ENCODE measurements around the gene POTEG.
"Not testable (repeated sequence)": the region's sequence is repeated elsewhere in the genome, so short reads cannot be mapped to it uniquely, and the experiment has no call there.

Gene POTEG

DNA sequence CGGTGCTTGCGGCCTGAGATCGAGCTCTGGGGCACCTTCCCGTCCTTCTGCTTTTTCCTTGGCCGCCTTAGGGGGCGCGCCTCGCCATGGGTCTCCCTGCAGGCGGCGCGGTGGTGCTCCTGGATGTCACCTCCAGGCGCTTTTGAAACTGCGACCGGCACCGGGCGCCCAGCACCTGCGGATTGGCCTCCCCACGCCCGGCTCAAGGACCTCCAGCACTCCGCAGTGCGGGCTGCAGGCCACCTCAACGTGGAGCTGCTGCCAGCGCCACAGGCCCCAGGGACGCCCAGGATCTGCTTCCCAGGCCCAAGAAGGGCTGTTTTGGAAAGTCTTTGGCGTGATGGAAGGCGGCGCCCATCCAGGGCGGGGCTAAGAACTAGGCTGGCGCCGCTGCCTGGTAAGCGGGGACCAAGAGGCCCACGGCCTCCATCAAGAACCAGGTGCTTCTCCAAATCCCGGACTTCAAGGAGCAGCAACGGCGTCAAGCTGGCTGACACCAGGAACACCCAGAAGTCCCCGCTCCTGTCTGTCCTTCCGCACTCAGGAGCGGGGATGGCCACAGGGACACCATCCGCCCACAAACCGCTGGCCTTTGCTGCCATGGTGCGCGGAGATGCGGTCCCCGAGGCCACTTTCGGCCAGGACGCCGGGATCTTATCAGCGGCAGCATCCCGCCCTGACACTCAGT lies 61.2 kb downstream of the POTEG start:
- peak in 1 of 4 experiments; percentile 4 for DNase-seq

DNA sequence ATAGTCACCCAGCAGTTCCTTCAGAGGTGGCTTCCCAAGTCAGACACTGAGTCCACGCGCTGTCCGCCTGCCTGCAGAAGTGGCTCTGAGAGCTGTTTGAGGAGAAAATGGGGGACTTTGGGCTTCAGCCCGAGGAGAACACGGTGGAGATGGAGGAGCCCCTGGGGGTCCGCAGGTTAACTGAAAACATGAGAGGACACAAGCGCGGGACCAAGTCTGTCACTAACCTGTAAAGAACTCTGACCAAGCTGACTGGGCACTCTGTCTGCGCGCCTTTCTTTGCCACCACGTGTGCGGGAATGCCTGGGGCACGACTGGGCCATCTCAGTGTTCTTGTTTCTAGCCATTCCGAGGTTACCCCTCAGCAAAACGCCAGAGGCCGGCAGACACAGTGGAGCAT lies 62.4 kb downstream of the POTEG start:
- DNase-seq = not testable (repeated sequence)

DNA sequence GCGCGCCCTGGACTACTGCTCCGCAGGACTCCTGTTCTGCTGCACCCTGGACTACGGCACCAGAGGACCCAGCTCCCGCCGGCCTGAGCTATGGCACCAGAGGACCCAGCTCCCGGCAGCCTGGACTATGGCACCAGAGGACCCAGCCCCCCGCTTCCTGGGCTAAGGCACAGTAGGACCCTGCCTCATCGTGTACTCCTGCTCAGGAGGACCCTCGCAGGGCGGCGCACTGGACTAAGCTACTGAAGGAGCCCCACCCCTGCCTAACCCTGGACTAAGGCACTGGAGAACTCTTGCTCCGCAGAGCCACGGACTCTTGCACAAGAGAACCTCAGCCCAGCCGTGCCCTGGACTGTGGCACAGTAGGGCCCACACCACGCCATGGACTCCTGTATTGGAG lies 71.3 kb downstream of the POTEG start:
- DNase-seq = not testable (repeated sequence)

DNA sequence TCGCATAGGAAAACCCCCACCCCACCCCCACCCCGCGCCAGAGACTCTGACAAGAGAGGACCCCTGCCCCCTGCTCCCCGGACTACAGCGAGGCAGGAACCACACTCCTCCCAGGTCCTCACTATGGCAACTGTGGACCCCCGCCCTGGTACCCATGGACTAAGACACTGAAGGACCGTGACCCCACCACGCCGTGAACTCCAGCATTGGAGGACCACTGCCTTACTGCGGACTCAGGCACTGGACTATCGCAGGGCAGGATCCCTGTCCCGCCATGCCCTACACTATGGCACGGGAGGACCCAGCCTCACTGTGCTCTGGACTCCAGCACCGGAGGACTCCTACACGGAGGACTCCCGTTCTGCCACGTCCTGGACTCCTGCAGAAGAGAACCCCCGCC lies 71.8 kb downstream of the POTEG start:
- DNase-seq = not testable (repeated sequence)

DNA sequence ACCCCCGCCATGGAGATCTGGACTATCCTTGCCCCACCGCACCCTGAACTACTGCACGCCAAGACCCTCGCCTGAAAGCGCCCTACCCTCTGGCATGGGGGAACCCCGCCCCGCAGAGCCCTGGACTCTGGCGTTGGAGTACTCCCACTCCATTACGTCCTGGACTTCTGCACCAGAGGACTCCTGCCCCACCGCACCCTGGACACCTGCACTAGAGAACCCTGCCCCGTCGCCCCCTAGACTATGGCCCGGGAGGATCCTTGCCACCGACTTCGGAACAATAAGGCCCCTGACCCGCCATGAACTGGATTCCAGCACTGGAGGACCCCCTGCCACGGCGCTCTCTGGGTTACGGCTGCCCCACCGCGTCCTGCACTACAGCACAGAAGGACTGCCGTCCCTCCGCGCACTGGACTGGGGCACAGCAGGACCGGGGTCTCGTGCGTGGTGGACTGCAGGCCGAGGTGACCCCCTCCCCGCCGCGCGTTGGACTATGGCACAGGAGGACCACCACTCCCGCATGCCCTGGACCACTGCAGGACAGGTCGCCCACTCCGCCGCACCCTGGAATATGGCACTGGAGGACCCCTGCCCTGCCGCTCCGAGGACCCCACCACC lies 72.4 kb downstream of the POTEG start:
- DNase-seq = not testable (repeated sequence)

- not testable (repeated sequence) for DNase-seq
Observed at GRCh38 chr14:19360937-19361635, 73.1 kb downstream of the POTEG start.
